HepG2 (cell line): ENCODE measurements around the gene PRDM12. TPM values are rescaled to one million over a fixed set of nuclear protein-coding genes. Genes with fewer than 3 reads are reported as not detected.
A peak's percentile ranks its signal among the peaks of the same experiment; 100 is the strongest.

Source experiments
- ARNT ChIP-seq: fragments of 450-650 bp; IDR thresholded peaks from 2 replicates; pipeline ENCODE4 v1.6.1; 2017
- CBX1 ChIP-seq: IDR thresholded peaks from one replicate; pipeline ENCODE4 v1.6.1; 2016; ENCODE audit warnings: antibody characterized with exemption, low read depth
- CEBPG ChIP-seq: IDR thresholded peaks from 2 replicates; pipeline ENCODE4 v1.6.1; 2016
- CENPT ChIP-seq: sonication (generic); formaldehyde crosslinking; IDR thresholded peaks from 2 replicates; pipeline ENCODE4 v1.8.0; 2022; ENCODE audit warnings: low read depth, mild to moderate bottlenecking, moderate library complexity, missing genetic modification reagents
- FOXP4 ChIP-seq: sonication (generic); formaldehyde crosslinking; IDR thresholded peaks from 2 replicates; pipeline ENCODE4 v1.4.0; 2020; ENCODE audit warnings: missing genetic modification reagents
- JUND ChIP-seq: sonication (generic); formaldehyde crosslinking; IDR thresholded peaks from 2 replicates; pipeline ENCODE4 v1.8.0; 2022; ENCODE audit warnings: mild to moderate bottlenecking, missing genetic modification reagents
- MAFF ChIP-seq: IDR thresholded peaks from 2 replicates; pipeline ENCODE4 v1.6.1; 2011; ENCODE audit warnings: low read depth, low read length, improper control_type of control experiment
- NR3C1 ChIP-seq: sonication (generic); formaldehyde crosslinking; IDR thresholded peaks from 2 replicates; pipeline ENCODE4 v1.4.0; 2020; ENCODE audit warnings: missing genetic modification reagents
- PBX3 ChIP-seq: sonication (generic); formaldehyde crosslinking; IDR thresholded peaks from 2 replicates; pipeline ENCODE4 v1.8.1; 2023; ENCODE audit warnings: missing genetic modification reagents, inconsistent platforms, borderline replicate concordance
- RBAK ChIP-seq: sonication (generic); formaldehyde crosslinking; IDR thresholded peaks from 2 replicates; pipeline ENCODE4 v1.5.1; 2020; ENCODE audit warnings: mild to moderate bottlenecking, missing genetic modification reagents
- RFX3 ChIP-seq: IDR thresholded peaks from 2 replicates; pipeline ENCODE4 v1.6.1; 2016; ENCODE audit warnings: missing biosample characterization, missing genetic modification reagents
- SP2 ChIP-seq: sonication (generic); formaldehyde crosslinking; IDR thresholded peaks from 2 replicates; pipeline ENCODE4 v1.5.1; 2020; ENCODE audit warnings: mild to moderate bottlenecking, missing genetic modification reagents
- SRSF9 ChIP-seq: fragments of 200-400 bp; formaldehyde crosslinking; IDR thresholded peaks from 2 replicates; pipeline ENCODE4 v1.6.1; 2018; ENCODE audit warnings: borderline replicate concordance, mild to moderate bottlenecking, low read depth, low read length; ENCODE audit not compliant: insufficient read depth, poor library complexity, severe bottlenecking
- SRY ChIP-seq: sonication (generic); formaldehyde crosslinking; IDR thresholded peaks from 2 replicates; pipeline ENCODE4 v1.8.0; 2022; ENCODE audit warnings: mild to moderate bottlenecking, missing genetic modification reagents
- TCF7 ChIP-seq: sonication (generic); IDR thresholded peaks from 2 replicates; pipeline ENCODE4 v1.6.1; 2016; ENCODE audit warnings: antibody characterized with exemption, low read depth
- TGIF2 ChIP-seq: IDR thresholded peaks from 2 replicates; pipeline ENCODE4 v1.6.1; 2016; ENCODE audit warnings: control low read depth, missing compliant biosample characterization
- THYN1 ChIP-seq: sonication (generic); formaldehyde crosslinking; IDR thresholded peaks from 2 replicates; pipeline ENCODE4 v1.8.1; 2023; ENCODE audit warnings: low read depth, mild to moderate bottlenecking, moderate library complexity, missing genetic modification reagents, borderline replicate concordance
- TRIM24 ChIP-seq: sonication (generic); formaldehyde crosslinking; IDR thresholded peaks from 2 replicates; pipeline ENCODE4 v1.8.0; 2022; ENCODE audit warnings: mild to moderate bottlenecking, missing genetic modification reagents
- ZBTB10 ChIP-seq: sonication (generic); formaldehyde crosslinking; IDR thresholded peaks from 2 replicates; pipeline ENCODE4 v1.4.0; 2020; ENCODE audit warnings: missing genetic modification reagents, borderline replicate concordance
- ZFP82 ChIP-seq: sonication (generic); formaldehyde crosslinking; IDR thresholded peaks from 2 replicates; pipeline ENCODE4 v1.5.1; 2020; ENCODE audit warnings: mild to moderate bottlenecking, missing genetic modification reagents, borderline replicate concordance
- ZMYM3 ChIP-seq: sonication (generic); formaldehyde crosslinking; IDR thresholded peaks from 2 replicates; pipeline ENCODE4 v1.5.1; 2020; ENCODE audit warnings: mild to moderate bottlenecking, missing genetic modification reagents
- ZNF205 ChIP-seq: IDR thresholded peaks from 2 replicates; pipeline ENCODE4 v1.6.1; 2018; ENCODE audit warnings: missing biosample characterization, missing genetic modification reagents
- ZNF33A ChIP-seq: sonication (generic); formaldehyde crosslinking; IDR thresholded peaks from 2 replicates; pipeline ENCODE4 v1.5.1; 2020; ENCODE audit warnings: missing genetic modification reagents, mild to moderate bottlenecking, moderate library complexity, borderline replicate concordance
- ZNF510 ChIP-seq: sonication (generic); formaldehyde crosslinking; IDR thresholded peaks from 2 replicates; pipeline ENCODE4 v1.4.0; 2020; ENCODE audit warnings: low read depth, mild to moderate bottlenecking, missing genetic modification reagents
- ZNF547 ChIP-seq: sonication (generic); formaldehyde crosslinking; IDR thresholded peaks from 2 replicates; pipeline ENCODE4 v1.5.1; 2020; ENCODE audit warnings: mild to moderate bottlenecking, missing genetic modification reagents
- ZNF558 ChIP-seq: sonication (generic); formaldehyde crosslinking; IDR thresholded peaks from 2 replicates; pipeline ENCODE4 v1.9.0; 2022; ENCODE audit warnings: mild to moderate bottlenecking, missing genetic modification reagents, borderline replicate concordance
- ZNF816 ChIP-seq: sonication (generic); formaldehyde crosslinking; IDR thresholded peaks from 2 replicates; pipeline ENCODE4 v1.8.0; 2022; ENCODE audit warnings: missing genetic modification reagents, mild to moderate bottlenecking, borderline replicate concordance
- polyA plus RNA-seq, 8 experiments: library from polyadenylated mRNA; depleted of rRNA in 3 of 8; stranded (reverse) in 7 of 8; unstranded in 1 of 8; fragments of >200 nt; fragmentation: Illumina TruSeq in 4 of 8; extraction: Trizol in 4 of 8; gene quantifications; 2 replicates each; pipeline versions ENCODE4 v1.2.1 to v1.2.3, GENCODE V29; 2011 to 2016; ENCODE audit warnings: low read depth in 4 of 8, missing spikeins in 1 of 8, mixed read lengths in 1 of 8; ENCODE audit not compliant: insufficient read depth in 1 of 8
- total RNA-seq, 5 experiments: library from RNA; depleted of rRNA; stranded (reverse); fragments of >200 nt; fragmentation: Illumina TruSeq; extraction: Trizol; gene quantifications; 2 replicates each; pipeline ENCODE4 v1.2.3, GENCODE V29; 2016; ENCODE audit warnings: low read depth in 1 of 5

Gene PRDM12
- total and polyA plus RNA-seq, 2 of the 13 experiments (the other 11 are each of a cell fraction or from before 2014, with no cell fraction given): 0.04 to 0.07 TPM

GRCh38 chr9:130712564-130713285 is 48.3 kb downstream of the PRDM12 start (continued):
- TF ChIP-seq NR3C1 (CRISPR knock-in tag): no peak
- TF ChIP-seq SRSF9: no peak
- no peak; the same call in 1 of the 2 replicates for TF ChIP-seq ZNF205 (CRISPR knock-in tag)
- TF ChIP-seq CBX1: no peak
- no peak for TF ChIP-seq FOXP4 (CRISPR knock-in tag)
- no peak for TF ChIP-seq CEBPG (CRISPR knock-in tag)
- no peak for TF ChIP-seq RBAK (CRISPR knock-in tag)
- no peak for TF ChIP-seq ZFP82 (CRISPR knock-in tag)
- TF ChIP-seq SRY (CRISPR knock-in tag): no peak
- TF ChIP-seq ARNT: no peak
- TF ChIP-seq ZNF558 (CRISPR knock-in tag): no peak; the same call in 1 of the 2 replicates
- no peak for TF ChIP-seq MAFF
- TF ChIP-seq TRIM24 (CRISPR knock-in tag): no peak
- TF ChIP-seq PBX3 (CRISPR knock-in tag): 0 out of 2 replicates have a peak, but pooled peaks have one; percentile 40
- TF ChIP-seq ZNF33A (CRISPR knock-in tag): no peak
- no peak; the same call in 1 of the 2 replicates for TF ChIP-seq ZBTB10 (CRISPR knock-in tag)
- peak; percentile 55; the same call in 1 of the 2 replicates for TF ChIP-seq ZNF547 (CRISPR knock-in tag)
- TF ChIP-seq ZNF510: no peak
- no peak for TF ChIP-seq CENPT (CRISPR knock-in tag)
- no peak for TF ChIP-seq TGIF2 (CRISPR knock-in tag)
- TF ChIP-seq SP2 (CRISPR knock-in tag): peak; percentile 97
- no peak for TF ChIP-seq TCF7
- TF ChIP-seq THYN1 (CRISPR knock-in tag): no peak
- no peak for TF ChIP-seq JUND (CRISPR knock-in tag)
- TF ChIP-seq ZNF816 (CRISPR knock-in tag): no peak
- TF ChIP-seq ZMYM3: no peak
- no peak for TF ChIP-seq RFX3 (CRISPR knock-in tag)
